ENCODE measurements around the gene ROMO1. TPM values are rescaled to one million over a fixed set of nuclear protein-coding genes. Genes with fewer than 3 reads are reported as not detected.

ROMO1 gene
- total RNA-seq, 3 donors from 2014 or later (not counting 1 experiment from before 2014, with no cell fraction given): 38.3 to 49.7 (median 40.5) TPM

DNA sequence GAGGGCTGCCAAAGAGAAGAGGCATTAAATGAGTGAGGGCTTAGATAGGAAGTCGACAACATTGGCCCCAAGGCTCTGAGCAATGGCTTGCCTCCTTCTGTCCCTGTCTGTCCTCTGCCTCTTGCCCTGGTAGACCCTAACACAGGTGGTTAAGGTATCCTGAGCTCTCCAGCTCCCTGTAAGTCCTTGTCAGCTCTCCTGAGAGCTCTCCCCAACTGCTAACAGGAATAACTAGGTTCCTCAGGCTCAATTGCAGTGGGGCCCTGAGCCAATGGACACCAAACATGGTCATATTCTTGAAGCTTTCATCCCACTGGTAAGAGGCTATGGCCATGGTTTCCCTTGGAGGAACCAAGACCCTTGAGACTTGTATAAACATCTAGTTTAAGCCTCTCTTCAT, 29.5 kb upstream of the ROMO1 start:
- Histone ChIP-seq H3K27ac (ENCODE audit: low read length) (no peak overlapping the region), H3K4me3 (ENCODE audit: low read length) (no peak overlapping the region), H3K27me3 (ENCODE audit: control insufficient read depth, insufficient read depth, low read length) (no peaks in the 10 kb centered on the region), H3K9me3 (ENCODE audit: control insufficient read depth, insufficient read depth, low read length) (no peaks in the 10 kb centered on the region), H3K36me3 (ENCODE audit: control insufficient read depth, insufficient read depth, low read length) (peaks cover 43% of the 10 kb centered on the region), H3K4me1 (ENCODE audit: control insufficient read depth, insufficient read depth, low read length) (peaks cover 6% of the 10 kb centered on the region)
- WGBS (ENCODE audit: insufficient coverage): 89% methylated on average over 1 of the region's 1 CpG
- H3K27ac Mint-ChIP-seq: no peak overlapping the region
- DNase-seq (no peak), ATAC-seq (no peak)
- TF ChIP-seq, protein P1, sequence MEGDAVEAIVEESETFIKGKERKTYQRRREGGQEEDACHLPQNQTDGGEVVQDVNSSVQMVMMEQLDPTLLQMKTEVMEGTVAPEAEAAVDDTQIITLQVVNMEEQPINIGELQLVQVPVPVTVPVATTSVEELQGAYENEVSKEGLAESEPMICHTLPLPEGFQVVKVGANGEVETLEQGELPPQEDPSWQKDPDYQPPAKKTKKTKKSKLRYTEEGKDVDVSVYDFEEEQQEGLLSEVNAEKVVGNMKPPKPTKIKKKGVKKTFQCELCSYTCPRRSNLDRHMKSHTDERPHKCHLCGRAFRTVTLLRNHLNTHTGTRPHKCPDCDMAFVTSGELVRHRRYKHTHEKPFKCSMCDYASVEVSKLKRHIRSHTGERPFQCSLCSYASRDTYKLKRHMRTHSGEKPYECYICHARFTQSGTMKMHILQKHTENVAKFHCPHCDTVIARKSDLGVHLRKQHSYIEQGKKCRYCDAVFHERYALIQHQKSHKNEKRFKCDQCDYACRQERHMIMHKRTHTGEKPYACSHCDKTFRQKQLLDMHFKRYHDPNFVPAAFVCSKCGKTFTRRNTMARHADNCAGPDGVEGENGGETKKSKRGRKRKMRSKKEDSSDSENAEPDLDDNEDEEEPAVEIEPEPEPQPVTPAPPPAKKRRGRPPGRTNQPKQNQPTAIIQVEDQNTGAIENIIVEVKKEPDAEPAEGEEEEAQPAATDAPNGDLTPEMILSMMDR (IDR thresholded peaks at IDR 0.05): no peak
- peaks cover 5% of the 10 kb centered on the region in 2 donors for H3K4me1 Mint-ChIP-seq
- H3K9me3 Mint-ChIP-seq: no peaks in the 10 kb centered on the region
- no peaks in the 10 kb centered on the region for H3K27me3 Mint-ChIP-seq (ENCODE audit: low read depth in 2 of 2)
- peaks cover 22% of the 10 kb centered on the region for H3K36me3 Mint-ChIP-seq
- no peak overlapping the region for H3K4me3 Mint-ChIP-seq
- intact Hi-C loops (cut with micrococcal nuclease): no loop called here

DNA sequence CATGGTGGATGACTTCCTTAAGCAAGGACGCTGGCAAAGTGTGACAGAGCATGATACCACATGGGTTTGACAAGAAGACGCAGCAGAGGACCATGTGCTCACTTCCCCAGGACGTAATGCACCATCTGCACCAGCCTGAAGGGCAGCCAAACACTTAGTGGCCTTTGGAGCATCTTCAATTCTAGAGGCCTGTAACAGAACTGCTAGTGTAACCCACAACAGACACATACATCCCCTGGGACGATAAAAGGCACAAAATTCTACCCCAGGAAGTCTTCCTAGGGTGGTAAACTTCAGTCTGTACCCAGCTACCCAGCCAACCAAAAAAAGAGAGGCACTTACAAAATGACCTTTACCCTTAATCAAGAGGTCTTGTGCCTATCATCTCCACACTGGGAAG, 25.3 kb upstream of the ROMO1 start:
- H3K4me3 Mint-ChIP-seq: no peak overlapping the region
- no peaks in the 10 kb centered on the region for H3K4me1 Mint-ChIP-seq
- Histone ChIP-seq H3K27me3 (ENCODE audit: control insufficient read depth, insufficient read depth, low read length) (no peaks in the 10 kb centered on the region), H3K4me3 (ENCODE audit: low read length) (no peak overlapping the region), H3K4me1 (ENCODE audit: control insufficient read depth, insufficient read depth, low read length) (no peaks in the 10 kb centered on the region), H3K27ac (ENCODE audit: low read length) (no peak overlapping the region), H3K36me3 (ENCODE audit: control insufficient read depth, insufficient read depth, low read length) (peaks cover 48% of the 10 kb centered on the region), H3K9me3 (ENCODE audit: control insufficient read depth, insufficient read depth, low read length) (no peaks in the 10 kb centered on the region)
- H3K36me3 Mint-ChIP-seq: peaks cover 17% of the 10 kb centered on the region
- DNase-seq: no peak
- 85% methylated on average over 4 of the region's 4 CpGs for WGBS (ENCODE audit: insufficient coverage)
- H3K9me3 Mint-ChIP-seq: no peaks in the 10 kb centered on the region
- intact Hi-C loops (cut with micrococcal nuclease): no loop called here
- ATAC-seq: no peak
- no peak overlapping the region for H3K27ac Mint-ChIP-seq
- no peaks in the 10 kb centered on the region for H3K27me3 Mint-ChIP-seq (ENCODE audit: low read depth in 2 of 2)
- TF ChIP-seq, protein P1 (IDR thresholded peaks at IDR 0.05): no peak

DNA sequence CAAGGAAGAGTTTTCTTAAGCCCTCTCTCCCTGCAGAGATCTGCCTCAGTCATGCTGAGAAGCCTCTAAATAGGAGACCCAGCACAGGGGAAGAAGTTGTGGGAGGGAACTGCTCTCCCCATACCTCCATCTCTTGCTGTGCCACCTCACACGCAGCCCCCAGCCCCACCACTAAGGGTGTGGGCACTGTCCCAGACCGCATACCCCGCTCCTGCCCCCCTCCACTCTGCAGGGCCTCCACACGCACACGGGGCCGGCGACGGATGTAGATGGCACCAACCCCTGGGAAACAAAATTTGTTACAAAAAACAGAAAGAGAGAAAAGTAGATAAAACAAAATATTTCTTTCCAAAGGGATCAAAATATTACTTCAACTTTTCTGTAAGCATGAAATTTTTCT, 24.3 kb upstream of the ROMO1 start:
- Histone ChIP-seq H3K4me1 (ENCODE audit: control insufficient read depth, insufficient read depth, low read length) (no peaks in the 10 kb centered on the region), H3K27me3 (ENCODE audit: control insufficient read depth, insufficient read depth, low read length) (no peaks in the 10 kb centered on the region), H3K9me3 (ENCODE audit: control insufficient read depth, insufficient read depth, low read length) (no peaks in the 10 kb centered on the region), H3K27ac (ENCODE audit: low read length) (no peak overlapping the region), H3K4me3 (ENCODE audit: low read length) (no peak overlapping the region), H3K36me3 (ENCODE audit: control insufficient read depth, insufficient read depth, low read length) (peaks cover 42% of the 10 kb centered on the region)
- H3K36me3 Mint-ChIP-seq: peaks cover 14% of the 10 kb centered on the region
- H3K27me3 Mint-ChIP-seq (ENCODE audit: low read depth in 2 of 2): no peaks in the 10 kb centered on the region
- no peaks in the 10 kb centered on the region for H3K4me1 Mint-ChIP-seq
- TF ChIP-seq, protein P1 (IDR thresholded peaks at IDR 0.05): no peak
- DNase-seq: no peak
- WGBS (ENCODE audit: insufficient coverage): 96% methylated on average over 5 of the region's 8 CpGs
- no peaks in the 10 kb centered on the region for H3K9me3 Mint-ChIP-seq
- no peak for ATAC-seq
- intact Hi-C loops (cut with micrococcal nuclease): no loop called here
- H3K27ac Mint-ChIP-seq: no peak overlapping the region
- H3K4me3 Mint-ChIP-seq: no peak overlapping the region

DNA sequence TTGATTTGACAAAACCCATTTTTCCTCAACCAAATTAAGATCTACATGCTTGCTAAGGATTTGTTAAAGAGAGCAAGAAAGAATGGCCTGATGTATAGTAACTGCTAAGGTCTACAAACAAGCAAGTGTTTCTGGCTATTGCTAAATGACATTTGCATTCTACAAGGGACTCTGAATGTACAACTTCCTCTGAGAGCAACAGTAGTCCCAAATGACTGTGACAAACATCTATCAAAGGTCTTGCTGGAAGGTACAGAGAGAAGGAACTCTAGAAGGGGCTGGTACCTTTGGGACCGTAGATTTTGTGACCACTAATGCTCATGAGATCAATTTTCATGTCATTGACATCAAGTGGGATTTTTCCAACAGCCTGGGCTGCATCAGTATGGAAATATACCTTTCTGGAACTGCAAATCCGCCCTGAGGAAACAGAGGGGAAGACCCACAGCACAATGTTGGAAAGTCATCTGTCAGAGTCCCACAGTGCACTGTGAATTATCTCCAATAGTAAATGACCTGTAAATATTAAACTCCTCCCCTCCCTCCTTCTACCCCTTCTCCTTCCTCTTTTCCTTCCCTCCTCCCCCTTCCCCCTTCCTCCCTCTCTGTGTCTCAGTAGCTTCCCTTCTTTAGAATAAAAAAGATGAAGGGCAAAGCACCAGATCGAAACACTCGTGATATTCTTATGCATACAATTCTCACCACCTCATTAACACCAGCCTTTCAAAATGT, 18.6 kb upstream of the ROMO1 start:
- H3K4me1 Mint-ChIP-seq: peaks cover 0 to 5% of the 10 kb centered on the region in 2 donors
- DNase-seq: no peak
- no peak overlapping the region for H3K27ac Mint-ChIP-seq
- TF ChIP-seq, protein P1 (IDR thresholded peaks at IDR 0.05): no peak
- peaks cover 14% of the 10 kb centered on the region for H3K36me3 ChIP-seq (ENCODE audit: control insufficient read depth, insufficient read depth, low read length)
- H3K4me3 Mint-ChIP-seq: no peak overlapping the region
- 46% methylated on average over 4 of the region's 4 CpGs for WGBS (ENCODE audit: insufficient coverage)
- H3K4me1 ChIP-seq (ENCODE audit: control insufficient read depth, insufficient read depth, low read length): no peaks in the 10 kb centered on the region
- no peak overlapping the region for H3K4me3 ChIP-seq (ENCODE audit: low read length)
- no peaks in the 10 kb centered on the region for H3K27me3 Mint-ChIP-seq (ENCODE audit: low read depth in 2 of 2)
- no peaks in the 10 kb centered on the region for H3K9me3 ChIP-seq (ENCODE audit: control insufficient read depth, insufficient read depth, low read length)
- H3K27me3 ChIP-seq (ENCODE audit: control insufficient read depth, insufficient read depth, low read length): no peaks in the 10 kb centered on the region
- ATAC-seq: no peak
- intact Hi-C loops (cut with micrococcal nuclease): no loop called here
- H3K9me3 Mint-ChIP-seq: no peaks in the 10 kb centered on the region
- H3K36me3 Mint-ChIP-seq: no peaks in the 10 kb centered on the region
- H3K27ac ChIP-seq (ENCODE audit: low read length): no peak overlapping the region
